Effector memory CD8-positive, alpha-beta T cell (primary cell): ENCODE data around the gene LMNTD1.

Source experiments
- ATAC-seq: fragments of 150-1000 bp; cut with Tn5 transposase; replicated peaks from 2 replicates; pipeline ENCODE4 v1.10.0; 2021; ENCODE audit warnings: mild to moderate bottlenecking, moderate library complexity
- DNase-seq, 3 experiments: peaks; one replicate each; pipeline ENCODE4 v3.0.0; 2021
- H3K27ac Mint-ChIP-seq, 2 donors: one replicate each; pipeline ENCODE4 v1.8.0; 2022; ENCODE audit warnings: mild to moderate bottlenecking in 2 of 2, mixed read lengths in 2 of 2, moderate library complexity in 2 of 2
- H3K27me3 Mint-ChIP-seq, 2 donors: one replicate each; pipeline ENCODE4 v1.8.0; 2022; ENCODE audit warnings: mixed read lengths in 2 of 2
- H3K36me3 Mint-ChIP-seq: one replicate; pipeline ENCODE4 v1.8.0; 2022; ENCODE audit warnings: mild to moderate bottlenecking, moderate library complexity, mixed read lengths; ENCODE audit not compliant: insufficient read depth
- H3K4me1 Mint-ChIP-seq, 2 donors: one replicate each; pipeline ENCODE4 v1.8.0; 2022; ENCODE audit warnings: low read depth in 2 of 2, mixed read lengths in 2 of 2
- H3K4me3 Mint-ChIP-seq, 2 donors: one replicate each; pipeline ENCODE4 v1.8.0; 2022; ENCODE audit warnings: mild to moderate bottlenecking in 2 of 2, mixed read lengths in 2 of 2, moderate library complexity in 2 of 2
- H3K9me3 Mint-ChIP-seq, 2 donors: one replicate each; pipeline ENCODE4 v1.8.0; 2022; ENCODE audit warnings: mixed read lengths in 2 of 2

The LMNTD1 gene

GRCh38 chr12:25531502-25532052 is 21.5 kb downstream of the LMNTD1 start:
- Mint-ChIP-seq H3K4me1 (no peaks in the 10 kb centered on the region), H3K4me3 (no peak overlapping the region), H3K27ac (no peak overlapping the region), H3K9me3 (peaks cover 0 to 1% of the 10 kb centered on the region in 2 donors), H3K36me3 (no peaks in the 10 kb centered on the region), H3K27me3 (peaks cover 0 to 17% of the 10 kb centered on the region in 2 donors)
- no peak for DNase-seq
- ATAC-seq: no peak

GRCh38 chr12:25529738-25530137 is 23.3 kb downstream of the LMNTD1 start:
- Mint-ChIP-seq H3K9me3 (peaks cover 0 to 1% of the 10 kb centered on the region in 2 donors), H3K4me1 (no peaks in the 10 kb centered on the region), H3K27me3 (peaks cover 0 to 17% of the 10 kb centered on the region in 2 donors), H3K36me3 (no peaks in the 10 kb centered on the region), H3K4me3 (no peak overlapping the region), H3K27ac (no peak overlapping the region)
- DNase-seq (no peak), ATAC-seq (no peak)

- no peaks in the 10 kb centered on the region for H3K9me3 Mint-ChIP-seq
- H3K36me3 Mint-ChIP-seq: no peaks in the 10 kb centered on the region
- DNase-seq (no peak), ATAC-seq (no peak)
- no peak overlapping the region for H3K27ac Mint-ChIP-seq
- H3K4me3 Mint-ChIP-seq: no peak overlapping the region
- H3K4me1 Mint-ChIP-seq: no peaks in the 10 kb centered on the region
- peaks cover 0 to 7% of the 10 kb centered on the region in 2 donors for H3K27me3 Mint-ChIP-seq
Measured at GRCh38 chr12:25526778-25527177, 26.3 kb downstream of the LMNTD1 start.

- Mint-ChIP-seq H3K4me3 (no peak overlapping the region), H3K27me3 (peaks cover 0 to 7% of the 10 kb centered on the region in 2 donors), H3K4me1 (no peaks in the 10 kb centered on the region), H3K9me3 (no peaks in the 10 kb centered on the region), H3K36me3 (no peaks in the 10 kb centered on the region), H3K27ac (no peak overlapping the region)
- ATAC-seq: no peak
- no peak for DNase-seq
Measured at GRCh38 chr12:25524366-25524765, 28.7 kb downstream of the LMNTD1 start.

GRCh38 chr12:25521625-25522256 is 31.3 kb downstream of the LMNTD1 start:
- Mint-ChIP-seq H3K9me3 (no peaks in the 10 kb centered on the region), H3K4me3 (no peak overlapping the region), H3K27ac (no peak overlapping the region), H3K36me3 (no peaks in the 10 kb centered on the region), H3K4me1 (peaks cover 3% of the 10 kb centered on the region in 2 donors), H3K27me3 (peaks cover 0 to 7% of the 10 kb centered on the region in 2 donors)
- no peak for ATAC-seq
- no peak for DNase-seq

- peaks cover 0 to 8% of the 10 kb centered on the region in 2 donors for H3K27me3 Mint-ChIP-seq
- H3K4me3 Mint-ChIP-seq: no peak overlapping the region
- no peak for DNase-seq
- peak; percentile 50 for ATAC-seq
- H3K4me1 Mint-ChIP-seq: peaks cover 3% of the 10 kb centered on the region in 2 donors
- H3K27ac Mint-ChIP-seq: peak overlapping the region in 1 of 2 donors; percentile 71
- H3K36me3 Mint-ChIP-seq: no peaks in the 10 kb centered on the region
- H3K9me3 Mint-ChIP-seq: no peaks in the 10 kb centered on the region
Measured at GRCh38 chr12:25518512-25518911, 34.6 kb downstream of the LMNTD1 start.

- Mint-ChIP-seq H3K9me3 (no peaks in the 10 kb centered on the region), H3K4me1 (no peaks in the 10 kb centered on the region), H3K27me3 (peaks cover 11% of the 10 kb centered on the region in 2 donors), H3K4me3 (no peak overlapping the region), H3K27ac (no peak overlapping the region), H3K36me3 (no peaks in the 10 kb centered on the region)
- ATAC-seq: no peak
- no peak for DNase-seq
Measured at GRCh38 chr12:25504744-25505143, 48.3 kb downstream of the LMNTD1 start.

- H3K4me3 Mint-ChIP-seq: no peak overlapping the region
- no peaks in the 10 kb centered on the region for H3K36me3 Mint-ChIP-seq
- H3K9me3 Mint-ChIP-seq: no peaks in the 10 kb centered on the region
- H3K4me1 Mint-ChIP-seq: no peaks in the 10 kb centered on the region
- no peak for DNase-seq
- no peak for ATAC-seq
- H3K27ac Mint-ChIP-seq: no peak overlapping the region
- peaks cover 11 to 16% of the 10 kb centered on the region in 2 donors for H3K27me3 Mint-ChIP-seq
Measured at GRCh38 chr12:25503666-25504065, 49.4 kb downstream of the LMNTD1 start.

- ATAC-seq (no peak), DNase-seq (no peak)
- no peaks in the 10 kb centered on the region for H3K36me3 Mint-ChIP-seq
- peaks cover 11 to 16% of the 10 kb centered on the region in 2 donors for H3K27me3 Mint-ChIP-seq
- H3K4me3 Mint-ChIP-seq: no peak overlapping the region
- H3K27ac Mint-ChIP-seq: no peak overlapping the region
- H3K4me1 Mint-ChIP-seq: no peaks in the 10 kb centered on the region
- H3K9me3 Mint-ChIP-seq: no peaks in the 10 kb centered on the region
Measured at GRCh38 chr12:25502596-25502995, 50.5 kb downstream of the LMNTD1 start.

GRCh38 chr12:25502118-25502517 is 51.0 kb downstream of the LMNTD1 start:
- no peak for DNase-seq
- Mint-ChIP-seq H3K4me3 (no peak overlapping the region), H3K36me3 (no peaks in the 10 kb centered on the region), H3K27ac (no peak overlapping the region), H3K27me3 (peaks cover 11 to 16% of the 10 kb centered on the region in 2 donors), H3K4me1 (no peaks in the 10 kb centered on the region), H3K9me3 (no peaks in the 10 kb centered on the region)
- no peak for ATAC-seq

GRCh38 chr12:25501549-25501948 is 51.5 kb downstream of the LMNTD1 start:
- Mint-ChIP-seq H3K9me3 (no peaks in the 10 kb centered on the region), H3K36me3 (no peaks in the 10 kb centered on the region), H3K4me1 (no peaks in the 10 kb centered on the region), H3K27ac (no peak overlapping the region), H3K27me3 (peaks cover 11 to 16% of the 10 kb centered on the region in 2 donors), H3K4me3 (no peak overlapping the region)
- ATAC-seq (no peak), DNase-seq (no peak)

GRCh38 chr12:25500651-25501050 is 52.4 kb downstream of the LMNTD1 start:
- no peaks in the 10 kb centered on the region for H3K9me3 Mint-ChIP-seq
- DNase-seq: no peak
- no peak overlapping the region for H3K27ac Mint-ChIP-seq
- ATAC-seq: no peak
- H3K4me1 Mint-ChIP-seq: no peaks in the 10 kb centered on the region
- no peaks in the 10 kb centered on the region for H3K36me3 Mint-ChIP-seq
- no peak overlapping the region for H3K4me3 Mint-ChIP-seq
- H3K27me3 Mint-ChIP-seq: peaks cover 11 to 16% of the 10 kb centered on the region in 2 donors

GRCh38 chr12:25497021-25497420 is 56.1 kb downstream of the LMNTD1 start:
- no peak overlapping the region for H3K27ac Mint-ChIP-seq
- no peaks in the 10 kb centered on the region for H3K9me3 Mint-ChIP-seq
- DNase-seq (no peak), ATAC-seq (no peak)
- H3K36me3 Mint-ChIP-seq: no peaks in the 10 kb centered on the region
- no peaks in the 10 kb centered on the region for H3K4me1 Mint-ChIP-seq
- H3K4me3 Mint-ChIP-seq: no peak overlapping the region
- peaks cover 13 to 22% of the 10 kb centered on the region in 2 donors for H3K27me3 Mint-ChIP-seq

- no peak overlapping the region for H3K4me3 Mint-ChIP-seq
- H3K27ac Mint-ChIP-seq: no peak overlapping the region
- H3K4me1 Mint-ChIP-seq: no peaks in the 10 kb centered on the region
- H3K9me3 Mint-ChIP-seq: no peaks in the 10 kb centered on the region
- ATAC-seq (peak; percentile 50), DNase-seq (no peak)
- H3K27me3 Mint-ChIP-seq: peaks cover 13 to 14% of the 10 kb centered on the region in 2 donors
- H3K36me3 Mint-ChIP-seq: no peaks in the 10 kb centered on the region
Measured at GRCh38 chr12:25496098-25496587, 56.9 kb downstream of the LMNTD1 start.
